Mesenchymal stem cell (in vitro differentiated cells and primary cell): ENCODE data around the gene NAPB.

Experiments used
- DNase-seq: peaks from one replicate; pipeline ENCODE4 v3.0.0-alpha.2; 2013
- H2AFZ ChIP-seq: one replicate; pipeline ENCODE4 v1.6.1; 2013; ENCODE audit warnings: low read depth, mild to moderate bottlenecking, control low read depth, inconsistent platforms, low read length, moderate library complexity
- H2AK5ac ChIP-seq: 2 replicates; pipeline ENCODE4 v1.6.1; 2013; ENCODE audit warnings: low read length, moderate library complexity, mild to moderate bottlenecking, inconsistent platforms; ENCODE audit not compliant: severe bottlenecking
- H2BK120ac ChIP-seq: one replicate; pipeline ENCODE4 v1.6.1; 2013; ENCODE audit warnings: low read depth, mild to moderate bottlenecking, inconsistent platforms, low read length, moderate library complexity
- H2BK12ac ChIP-seq, 2 experiments: one replicate each; pipeline ENCODE4 v1.6.1; 2013; ENCODE audit warnings: inconsistent platforms in 2 of 2, low read length in 2 of 2, mild to moderate bottlenecking in 2 of 2, moderate library complexity in 2 of 2, control low read depth in 1 of 2
- H2BK15ac ChIP-seq: one replicate; pipeline ENCODE4 v1.6.1; 2013; ENCODE audit warnings: mild to moderate bottlenecking, low read depth, inconsistent platforms; ENCODE audit not compliant: poor library complexity, severe bottlenecking
- H2BK5ac ChIP-seq: 2 replicates; pipeline ENCODE4 v1.6.1; 2013; ENCODE audit warnings: low read depth, mild to moderate bottlenecking, low read length, control low read depth, inconsistent platforms; ENCODE audit not compliant: poor library complexity, severe bottlenecking
- H3K14ac ChIP-seq, 2 experiments: one replicate each; pipeline ENCODE4 v1.6.1; 2013; ENCODE audit warnings: inconsistent platforms in 2 of 2, low read length in 2 of 2, control low read depth in 1 of 2, mild to moderate bottlenecking in 1 of 2, moderate library complexity in 1 of 2
- H3K18ac ChIP-seq, 2 experiments: one replicate each; pipeline ENCODE4 v1.6.1; 2013; ENCODE audit warnings: inconsistent platforms in 2 of 2, low read length in 2 of 2, control low read depth in 1 of 2, low read depth in 1 of 2, mild to moderate bottlenecking in 1 of 2
- H3K23ac ChIP-seq, 2 experiments: one replicate each; pipeline ENCODE4 v1.6.1; 2013; ENCODE audit warnings: inconsistent platforms in 2 of 2, low read length in 2 of 2, mild to moderate bottlenecking in 2 of 2, moderate library complexity in 2 of 2, control low read depth in 1 of 2
- H3K27ac ChIP-seq: 2 replicates; pipeline ENCODE4 v1.5.1; 2013; ENCODE audit warnings: mild to moderate bottlenecking, moderate library complexity, low read length, control low read depth, inconsistent platforms; ENCODE audit not compliant: poor library complexity, severe bottlenecking
- H3K27me3 ChIP-seq, 2 experiments: 2 replicates each; pipeline versions ENCODE4 v1.6.1 to v1.7.0; 2013; ENCODE audit warnings: low read length in 2 of 2, mild to moderate bottlenecking in 2 of 2, moderate library complexity in 2 of 2, control low read depth in 1 of 2, inconsistent platforms in 1 of 2; ENCODE audit not compliant: control insufficient read depth in 1 of 2, insufficient read depth in 1 of 2
- H3K36me3 ChIP-seq, 2 experiments: 2 replicates each; pipeline versions ENCODE4 v1.6.1 to v1.7.0; 2013; ENCODE audit warnings: low read length in 2 of 2, control low read depth in 1 of 2, inconsistent platforms in 1 of 2, low read depth in 1 of 2, mild to moderate bottlenecking in 1 of 2; ENCODE audit not compliant: insufficient read depth in 2 of 2, control insufficient read depth in 1 of 2
- H3K4ac ChIP-seq, 2 experiments: one replicate each; pipeline ENCODE4 v1.6.1; 2013; ENCODE audit warnings: inconsistent platforms in 2 of 2, low read length in 2 of 2, mild to moderate bottlenecking in 2 of 2, moderate library complexity in 2 of 2, control low read depth in 1 of 2, low read depth in 1 of 2
- H3K4me1 ChIP-seq: 2 replicates; pipeline ENCODE4 v1.6.1; 2013; ENCODE audit warnings: low read depth, low read length, control low read depth; ENCODE audit not compliant: control insufficient read depth, insufficient read depth
- H3K4me2 ChIP-seq: 2 replicates; pipeline ENCODE4 v1.6.1; 2013; ENCODE audit warnings: low read length, mild to moderate bottlenecking, inconsistent platforms; ENCODE audit not compliant: poor library complexity, severe bottlenecking
- H3K4me3 ChIP-seq, 2 experiments: 2 replicates each; pipeline versions ENCODE4 v1.5.1 to v1.7.0; 2013; ENCODE audit warnings: low read length in 2 of 2, mild to moderate bottlenecking in 2 of 2, control low read depth in 1 of 2, low read depth in 1 of 2; ENCODE audit not compliant: insufficient read depth in 1 of 2
- H3K79me1 ChIP-seq: replicated peaks from 2 replicates; pipeline ENCODE4 v1.6.1; 2013; ENCODE audit warnings: mild to moderate bottlenecking, control low read depth, low read length, inconsistent platforms; ENCODE audit not compliant: poor library complexity, severe bottlenecking
- H3K9ac ChIP-seq: 2 replicates; pipeline ENCODE4 v1.7.0; 2013; ENCODE audit warnings: mild to moderate bottlenecking, low read length, moderate library complexity
- H3K9me3 ChIP-seq: 2 replicates; pipeline ENCODE4 v1.7.0; 2013; ENCODE audit warnings: mild to moderate bottlenecking, low read length; ENCODE audit not compliant: control insufficient read depth
- H4K8ac ChIP-seq: one replicate; pipeline ENCODE4 v1.6.1; 2013; ENCODE audit warnings: inconsistent platforms, mild to moderate bottlenecking, low read length, moderate library complexity
- H4K91ac ChIP-seq: one replicate; pipeline ENCODE4 v1.6.1; 2013; ENCODE audit warnings: mild to moderate bottlenecking, low read length, inconsistent platforms
- WGBS: methylation state at CpG from one replicate; pipeline ENCODE4 v1.1.7; 2013; ENCODE audit warnings: mixed read lengths; 5-methylcytosine and 5-hydroxymethylcytosine counted together

The NAPB gene

DNA sequence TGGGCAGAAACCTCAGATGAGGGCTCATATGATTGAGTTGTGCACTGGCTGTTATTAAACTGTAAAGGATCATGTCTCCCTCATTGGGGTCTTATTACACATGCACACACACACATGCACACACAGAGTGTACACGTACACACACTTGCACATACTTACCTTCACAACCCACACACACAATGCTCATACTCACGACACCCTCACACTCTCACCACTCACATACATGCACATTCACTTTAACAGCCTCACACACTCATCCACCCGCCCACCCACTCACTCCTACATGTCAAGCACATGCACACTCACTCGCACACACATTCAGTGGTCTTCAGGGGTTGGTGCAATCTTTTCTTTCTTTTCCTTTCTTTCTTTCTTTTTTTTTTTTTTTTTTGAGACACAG, 23.6 kb upstream of the NAPB start:
- H3K18ac ChIP-seq = no peak overlapping the region
- 93% methylated on average over 4 of the region's 4 CpGs for WGBS
- no peak overlapping the region for H2AFZ ChIP-seq
- no peak overlapping the region for H2BK12ac ChIP-seq
- no peak overlapping the region for H3K4me2 ChIP-seq
- no peaks in the 10 kb centered on the region for H3K9me3 ChIP-seq
- H4K91ac ChIP-seq = no peak overlapping the region
- no peak overlapping the region for H2BK5ac ChIP-seq
- no peaks in the 10 kb centered on the region for H3K36me3 ChIP-seq
- H3K14ac ChIP-seq = no peak overlapping the region
- peaks cover 5 to 7% of the 10 kb centered on the region in 2 experiments for H3K27me3 ChIP-seq
- H3K4me3 ChIP-seq = no peak overlapping the region
- H2BK15ac ChIP-seq = no peak overlapping the region
- no peak overlapping the region for H2AK5ac ChIP-seq
- H3K27ac ChIP-seq = no peak overlapping the region
- no peak overlapping the region for H4K8ac ChIP-seq
- peaks cover 5% of the 10 kb centered on the region for H3K4me1 ChIP-seq
- no peaks in the 10 kb centered on the region for H3K79me1 ChIP-seq
- H3K9ac ChIP-seq = no peak overlapping the region
- no peak for DNase-seq
- no peak overlapping the region for H2BK120ac ChIP-seq
- H3K23ac ChIP-seq = no peak overlapping the region
- no peak overlapping the region for H3K4ac ChIP-seq

DNA sequence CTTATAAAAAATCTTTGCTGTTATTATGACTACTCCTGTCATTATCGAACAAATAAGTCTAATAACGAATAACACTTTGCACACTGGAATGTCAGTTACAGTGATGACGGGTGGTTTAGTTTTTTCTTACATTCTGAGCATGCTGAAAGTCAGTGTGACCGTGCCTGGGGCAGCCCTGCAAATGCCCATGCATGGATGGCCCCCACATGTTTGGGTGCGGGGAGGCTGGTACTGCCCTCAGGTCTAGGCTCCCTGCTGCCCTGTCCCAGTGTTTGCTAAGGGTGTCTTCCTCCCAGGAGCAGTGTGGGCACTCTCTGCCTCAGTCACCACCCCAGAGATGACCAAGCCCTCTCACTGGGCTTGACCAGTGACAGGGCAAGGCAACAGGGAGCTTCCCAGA, 21.1 kb upstream of the NAPB start:
- H4K91ac ChIP-seq = no peak overlapping the region
- H3K4me1 ChIP-seq = peaks cover 4% of the 10 kb centered on the region

DNA sequence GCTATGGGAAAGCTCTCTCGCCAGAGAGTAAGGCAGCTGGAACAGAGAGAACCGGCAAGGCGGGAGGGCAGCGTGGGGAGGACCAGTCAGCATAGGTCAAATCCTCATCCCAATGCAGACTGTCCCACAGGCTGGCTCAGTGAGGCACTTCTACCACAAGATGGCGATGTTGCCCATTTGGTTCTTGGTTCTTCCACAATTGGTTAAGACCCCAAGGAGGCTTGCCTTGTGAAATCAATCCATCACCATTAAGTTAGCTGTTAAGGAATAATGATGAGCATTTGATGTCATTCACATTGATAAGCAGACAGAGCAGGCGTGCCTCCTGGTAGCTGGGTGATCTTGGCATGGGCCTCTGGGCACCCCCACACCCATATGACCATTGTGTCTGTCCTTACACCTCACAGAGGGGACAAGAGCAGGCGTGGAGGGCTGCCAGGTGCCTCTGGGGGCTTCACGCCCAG, 20.6 kb upstream of the NAPB start:
- Histone ChIP-seq H3K9me3 (no peaks in the 10 kb centered on the region), H3K4me1 (peaks cover 4% of the 10 kb centered on the region), H3K4me2 (no peak overlapping the region), H3K27ac (no peak overlapping the region), H2BK12ac (no peak overlapping the region), H3K14ac (no peak overlapping the region), H3K27me3 (peaks cover 5 to 21% of the 10 kb centered on the region in 2 experiments), H3K9ac (no peak overlapping the region), H3K79me1 (no peaks in the 10 kb centered on the region), H3K4me3 (no peak overlapping the region), H4K91ac (no peak overlapping the region), H2BK15ac (no peak overlapping the region), H2AK5ac (no peak overlapping the region), H3K4ac (no peak overlapping the region), H3K18ac (no peak overlapping the region), H4K8ac (no peak overlapping the region), H2BK5ac (no peak overlapping the region), H2AFZ (no peak overlapping the region), H3K36me3 (no peaks in the 10 kb centered on the region), H3K23ac (no peak overlapping the region), H2BK120ac (no peak overlapping the region)
- 20% methylated on average over 8 of the region's 8 CpGs for WGBS
- peak; percentile 82 for DNase-seq

More for the DNA sequence above, 21.1 kb upstream of the NAPB start:
- Histone ChIP-seq H3K14ac (no peak overlapping the region), H4K8ac (peak overlapping the region; percentile 19), H3K23ac (no peak overlapping the region), H2BK15ac (no peak overlapping the region), H3K9ac (no peak overlapping the region), H3K27ac (no peak overlapping the region), H2AK5ac (no peak overlapping the region), H2BK12ac (no peak overlapping the region), H3K4me3 (no peak overlapping the region), H2BK5ac (no peak overlapping the region), H2AFZ (no peak overlapping the region), H3K4ac (no peak overlapping the region), H2BK120ac (no peak overlapping the region), H3K18ac (peak overlapping the region in 1 of 2 experiments; percentile 6), H3K79me1 (no peaks in the 10 kb centered on the region), H3K4me2 (no peak overlapping the region), H3K36me3 (no peaks in the 10 kb centered on the region), H3K9me3 (no peaks in the 10 kb centered on the region), H3K27me3 (peaks cover 5 to 21% of the 10 kb centered on the region in 2 experiments)
- WGBS = 78% methylated on average over 5 of the region's 5 CpGs
- DNase-seq = no peak

GRCh38 chr20:23440004-23440403, 18.7 kb upstream of the NAPB start:
- Histone ChIP-seq H3K36me3 (no peaks in the 10 kb centered on the region), H3K4me2 (no peak overlapping the region), H3K79me1 (no peaks in the 10 kb centered on the region), H2AK5ac (no peak overlapping the region), H3K14ac (no peak overlapping the region), H3K23ac (no peak overlapping the region), H4K91ac (no peak overlapping the region), H3K18ac (no peak overlapping the region), H2AFZ (no peak overlapping the region), H3K9ac (no peak overlapping the region), H3K27me3 (peaks cover 11 to 24% of the 10 kb centered on the region in 2 experiments), H2BK15ac (no peak overlapping the region), H3K27ac (no peak overlapping the region), H2BK12ac (no peak overlapping the region), H3K4me3 (no peak overlapping the region), H2BK5ac (peak overlapping the region; percentile 47), H3K4ac (no peak overlapping the region), H3K4me1 (peaks cover 3% of the 10 kb centered on the region), H4K8ac (no peak overlapping the region), H2BK120ac (no peak overlapping the region), H3K9me3 (no peaks in the 10 kb centered on the region)
- WGBS = 83% methylated on average over 2 of the region's 2 CpGs
- no peak for DNase-seq
